HEK293 (cell line): Measurements from ENCODE around the gene YIPF3.

ENCODE experiments used
- CTCF ChIA-PET: fragments of 350-600 bp; formaldehyde crosslinking; extraction: SDS; loops from one replicate; lab custom pipeline; 2021; ENCODE audit warnings: antibody characterized with exemption; lab: Yijun Ruan, JAX
- POLR2A ChIA-PET: fragments of 300-600 bp; formaldehyde crosslinking; extraction: SDS; loops from one replicate; lab custom pipeline; 2020; ENCODE audit warnings: antibody characterized with exemption, inconsistent platforms; lab: Yijun Ruan, JAX
- H3K27ac ChIP-seq: fragments of 200-500 bp; sonication (Bioruptor generic); 2 replicates; pipeline ENCODE4 v1.5.1; 2014; ENCODE audit warnings: low read depth, low read length, control low read depth, inconsistent platforms; ENCODE audit errors: extremely low read depth
- H3K36me3 ChIP-seq, 2 experiments: fragments of 200-500 bp in 1 of 2; sonication (Bioruptor generic) in 1 of 2; 1 replicate in 1 of 2; 2 replicates in 1 of 2; pipeline ENCODE4 v1.5.1; 2014 to 2017; ENCODE audit warnings: inconsistent platforms in 2 of 2, low read length in 2 of 2; ENCODE audit not compliant: control insufficient read depth in 2 of 2, insufficient read depth in 1 of 2
- H3K4me1 ChIP-seq: fragments of 200-500 bp; sonication (Bioruptor generic); 2 replicates; pipeline ENCODE4 v1.5.1; 2014; ENCODE audit warnings: mild to moderate bottlenecking, low read length, inconsistent platforms; ENCODE audit not compliant: control insufficient read depth, insufficient read depth
- H3K4me3 ChIP-seq: 2 replicates; pipeline ENCODE4 v1.5.1; 2011; ENCODE audit warnings: low read depth, mild to moderate bottlenecking, control low read depth, low read length, moderate library complexity
- H3K9me3 ChIP-seq: fragments of 200-500 bp; sonication (Bioruptor generic); 2 replicates; pipeline ENCODE4 v1.5.1; 2014; ENCODE audit warnings: low read depth, low read length, inconsistent platforms; ENCODE audit not compliant: control insufficient read depth, insufficient read depth
- KLF1 ChIP-seq: fragments of 450-650 bp; formaldehyde crosslinking; IDR thresholded peaks from 2 replicates; pipeline ENCODE4 v1.5.1; 2016; ENCODE audit warnings: missing biosample characterization, missing genetic modification characterization
- KLF9 ChIP-seq: fragments of 450-650 bp; formaldehyde crosslinking; IDR thresholded peaks from 2 replicates; pipeline ENCODE4 v1.5.1; 2016; ENCODE audit warnings: missing biosample characterization, missing genetic modification characterization, low read depth
- MEIS1 ChIP-seq: sonication (generic); formaldehyde crosslinking; IDR thresholded peaks from 2 replicates; pipeline ENCODE4 v1.8.1; 2022; ENCODE audit warnings: missing genetic modification reagents, mild to moderate bottlenecking, borderline replicate concordance
- PRDM2 ChIP-seq: fragments of 450-650 bp; formaldehyde crosslinking; IDR thresholded peaks from 2 replicates; pipeline ENCODE4 v1.5.1; 2016; ENCODE audit warnings: missing biosample characterization, missing genetic modification characterization, borderline replicate concordance
- REPIN1 ChIP-seq: fragments of 450-650 bp; formaldehyde crosslinking; IDR thresholded peaks from 2 replicates; pipeline ENCODE4 v1.5.1; 2017; ENCODE audit warnings: missing biosample characterization, missing genetic modification characterization, low read depth
- SCRT1 ChIP-seq: fragments of 450-650 bp; formaldehyde crosslinking; IDR thresholded peaks from 2 replicates; pipeline ENCODE4 v1.5.1; 2016; ENCODE audit warnings: missing biosample characterization, missing genetic modification characterization, borderline replicate concordance
- SP2 ChIP-seq: fragments of 450-650 bp; formaldehyde crosslinking; IDR thresholded peaks from 2 replicates; pipeline ENCODE4 v1.5.1; 2016; ENCODE audit warnings: missing biosample characterization, missing genetic modification characterization
- ZBTB26 ChIP-seq: fragments of 450-650 bp; formaldehyde crosslinking; optimal IDR thresholded peaks from 2 replicates; pipeline ENCODE3; 2016; ENCODE audit warnings: missing biosample characterization, mild to moderate bottlenecking, missing genetic modification characterization
- ZFP3 ChIP-seq: fragments of 450-650 bp; formaldehyde crosslinking; IDR thresholded peaks from 2 replicates; pipeline ENCODE4 v1.5.1; 2016; ENCODE audit warnings: low read depth, missing biosample characterization, missing genetic modification characterization
- ZNF133 ChIP-seq: fragments of 450-650 bp; formaldehyde crosslinking; IDR thresholded peaks from 2 replicates; pipeline ENCODE4 v1.5.1; 2016; ENCODE audit warnings: missing biosample characterization, missing genetic modification characterization
- ZNF155 ChIP-seq: fragments of 450-650 bp; formaldehyde crosslinking; IDR thresholded peaks from 2 replicates; pipeline ENCODE4 v1.5.1; 2016; ENCODE audit warnings: missing biosample characterization, missing genetic modification characterization
- ZNF223 ChIP-seq: fragments of 450-650 bp; formaldehyde crosslinking; IDR thresholded peaks from 2 replicates; pipeline ENCODE4 v1.5.1; 2016; ENCODE audit warnings: missing biosample characterization, missing genetic modification characterization
- ZNF335 ChIP-seq: fragments of 450-650 bp; formaldehyde crosslinking; conservative IDR thresholded peaks from 2 replicates; pipeline ENCODE4 v1.5.1; 2016; ENCODE audit warnings: missing biosample characterization, missing genetic modification characterization
- ZNF398 ChIP-seq: fragments of 450-650 bp; formaldehyde crosslinking; IDR thresholded peaks from 2 replicates; pipeline ENCODE4 v1.5.1; 2017; ENCODE audit warnings: missing biosample characterization, missing genetic modification characterization
- ZNF48 ChIP-seq: fragments of 450-650 bp; formaldehyde crosslinking; IDR thresholded peaks from 2 replicates; pipeline ENCODE4 v1.5.1; 2016; ENCODE audit warnings: missing biosample characterization, missing genetic modification characterization
- ZNF596 ChIP-seq: fragments of 450-650 bp; IDR thresholded peaks from 2 replicates; pipeline ENCODE4 v1.5.0; 2018; ENCODE audit warnings: missing biosample characterization, mild to moderate bottlenecking, missing genetic modification characterization, moderate library complexity
- ZNF626 ChIP-seq: fragments of 450-650 bp; sonication (Bioruptor Pico); formaldehyde crosslinking; IDR thresholded peaks from 2 replicates; pipeline ENCODE4 v1.5.1; 2018; ENCODE audit warnings: missing biosample characterization, missing genetic modification characterization, inconsistent platforms
- ZNF629 ChIP-seq: fragments of 450-650 bp; formaldehyde crosslinking; IDR thresholded peaks from 2 replicates; pipeline ENCODE4 v1.5.1; 2017; ENCODE audit warnings: missing biosample characterization, missing genetic modification characterization
- ZNF660 ChIP-seq: fragments of 450-650 bp; IDR thresholded peaks from 2 replicates; pipeline ENCODE4 v1.5.1; 2018; ENCODE audit warnings: missing biosample characterization, mild to moderate bottlenecking, missing genetic modification characterization
- ZNF670 ChIP-seq: fragments of 450-650 bp; formaldehyde crosslinking; IDR thresholded peaks from 2 replicates; pipeline ENCODE4 v1.5.1; 2016; ENCODE audit warnings: missing biosample characterization, missing genetic modification characterization, low read depth
- ZNF843 ChIP-seq: fragments of 450-650 bp; formaldehyde crosslinking; IDR thresholded peaks from 2 replicates; pipeline ENCODE4 v1.5.1; 2016; ENCODE audit warnings: missing biosample characterization, missing genetic modification characterization
- TF ChIP-seq, protein P1 (sequence below): fragments of 450-650 bp; formaldehyde crosslinking; IDR thresholded peaks from 2 replicates; pipeline ENCODE4 v1.5.1; 2016; ENCODE audit warnings: missing biosample characterization, missing genetic modification characterization

Gene YIPF3

DNA sequence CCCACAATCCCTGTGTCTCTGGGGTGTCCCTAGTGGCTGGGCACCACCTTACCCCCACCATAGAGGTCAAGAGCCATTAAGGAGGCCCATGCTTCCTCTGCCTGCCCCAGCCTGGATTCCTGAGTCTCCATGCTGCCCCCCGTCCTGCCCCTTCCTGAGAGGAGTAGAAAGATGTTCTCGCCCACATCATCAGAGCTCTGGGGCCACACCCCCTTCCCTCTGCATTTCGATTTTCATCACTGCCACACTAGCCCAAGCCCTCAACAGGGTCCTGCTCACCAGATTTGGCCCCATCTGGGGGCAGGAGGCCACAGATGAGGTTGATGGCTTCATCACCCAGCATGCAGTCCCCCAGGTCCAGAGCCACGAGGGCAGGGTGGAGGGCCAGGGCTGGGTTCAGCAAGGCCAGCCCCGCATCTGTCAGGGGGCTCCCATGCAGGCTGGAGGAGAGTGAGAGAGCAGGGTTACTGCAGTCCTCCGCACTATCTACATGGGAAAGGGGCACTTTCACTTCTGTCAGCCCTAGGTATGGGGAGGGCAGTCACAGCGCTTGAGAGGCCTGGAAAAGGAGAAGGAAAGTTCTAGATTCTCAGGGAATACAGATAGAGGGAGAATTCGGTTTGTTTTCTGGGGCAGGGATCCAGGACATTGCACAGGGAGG lies 8.1 kb downstream of the YIPF3 start (continued):
- no peak for TF ChIP-seq ZNF223 (tag by site-specific recombination)
- TF ChIP-seq, protein P1, sequence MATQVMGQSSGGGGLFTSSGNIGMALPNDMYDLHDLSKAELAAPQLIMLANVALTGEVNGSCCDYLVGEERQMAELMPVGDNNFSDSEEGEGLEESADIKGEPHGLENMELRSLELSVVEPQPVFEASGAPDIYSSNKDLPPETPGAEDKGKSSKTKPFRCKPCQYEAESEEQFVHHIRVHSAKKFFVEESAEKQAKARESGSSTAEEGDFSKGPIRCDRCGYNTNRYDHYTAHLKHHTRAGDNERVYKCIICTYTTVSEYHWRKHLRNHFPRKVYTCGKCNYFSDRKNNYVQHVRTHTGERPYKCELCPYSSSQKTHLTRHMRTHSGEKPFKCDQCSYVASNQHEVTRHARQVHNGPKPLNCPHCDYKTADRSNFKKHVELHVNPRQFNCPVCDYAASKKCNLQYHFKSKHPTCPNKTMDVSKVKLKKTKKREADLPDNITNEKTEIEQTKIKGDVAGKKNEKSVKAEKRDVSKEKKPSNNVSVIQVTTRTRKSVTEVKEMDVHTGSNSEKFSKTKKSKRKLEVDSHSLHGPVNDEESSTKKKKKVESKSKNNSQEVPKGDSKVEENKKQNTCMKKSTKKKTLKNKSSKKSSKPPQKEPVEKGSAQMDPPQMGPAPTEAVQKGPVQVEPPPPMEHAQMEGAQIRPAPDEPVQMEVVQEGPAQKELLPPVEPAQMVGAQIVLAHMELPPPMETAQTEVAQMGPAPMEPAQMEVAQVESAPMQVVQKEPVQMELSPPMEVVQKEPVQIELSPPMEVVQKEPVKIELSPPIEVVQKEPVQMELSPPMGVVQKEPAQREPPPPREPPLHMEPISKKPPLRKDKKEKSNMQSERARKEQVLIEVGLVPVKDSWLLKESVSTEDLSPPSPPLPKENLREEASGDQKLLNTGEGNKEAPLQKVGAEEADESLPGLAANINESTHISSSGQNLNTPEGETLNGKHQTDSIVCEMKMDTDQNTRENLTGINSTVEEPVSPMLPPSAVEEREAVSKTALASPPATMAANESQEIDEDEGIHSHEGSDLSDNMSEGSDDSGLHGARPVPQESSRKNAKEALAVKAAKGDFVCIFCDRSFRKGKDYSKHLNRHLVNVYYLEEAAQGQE (tag by site-specific recombination): no peak
- no peak for TF ChIP-seq MEIS1 (CRISPR knock-in tag)
- no peak for TF ChIP-seq PRDM2 (tag by site-specific recombination)
- TF ChIP-seq, all 188 proteins: peak for 4

GRCh38 chr6:43506667-43507471 lies 9.9 kb downstream of the YIPF3 start:
- no peak overlapping the region for H3K27ac ChIP-seq
- H3K4me3 ChIP-seq: no peak overlapping the region
- ChIA-PET POLR2A (interaction anchor here (0.6 to 3.3 kb wide), 12 partner anchors 10 to 325 kb away, joined by 3 to 14 read pairs (median 3); partner anchors contain the start of genes ABCC10, CUL9, DLK2 and POLR1C), CTCF (interaction anchor here (0.6 to 8.5 kb wide), 54 partner anchors 9 to 766 kb away, joined by 3 to 142 read pairs (median 5); partner anchors contain the start of genes ABCC10, DLK2, DNPH1 and POLH)
- no peaks in the 10 kb centered on the region for H3K4me1 ChIP-seq
- peaks cover 3 to 53% of the 10 kb centered on the region in 2 experiments; a peak in 2 of 3 replicates for H3K36me3 ChIP-seq
- H3K9me3 ChIP-seq: no peaks in the 10 kb centered on the region
- TF ChIP-seq SCRT1: no peak
- no peak for TF ChIP-seq ZNF626 (tag by site-specific recombination)
- TF ChIP-seq ZNF843 (tag by site-specific recombination): no peak
- peak; percentile 82; the same call in 1 of the 2 replicates for TF ChIP-seq ZNF660 (tag by site-specific recombination)
- TF ChIP-seq KLF1 (tag by site-specific recombination): no peak
- peak; percentile 17 for TF ChIP-seq ZBTB26 (tag by site-specific recombination)
- no peak for TF ChIP-seq ZNF155 (tag by site-specific recombination)
- TF ChIP-seq REPIN1 (tag by site-specific recombination): no peak
- no peak for TF ChIP-seq ZNF48 (tag by site-specific recombination)
- no peak for TF ChIP-seq ZNF629
- 0 out of 2 replicates have a peak, but pooled peaks have one; percentile 24 for TF ChIP-seq ZNF398 (tag by site-specific recombination)
- TF ChIP-seq KLF9 (tag by site-specific recombination): no peak
- TF ChIP-seq SP2 (tag by site-specific recombination): no peak
- 0 out of 2 replicates have a peak, but pooled peaks have one; percentile 27 for TF ChIP-seq ZNF335 (tag by site-specific recombination)
- no peak for TF ChIP-seq ZNF133 (tag by site-specific recombination)
- TF ChIP-seq ZNF670 (tag by site-specific recombination): no peak
- no peak for TF ChIP-seq ZNF596 (tag by site-specific recombination)
- TF ChIP-seq ZFP3 (tag by site-specific recombination): no peak
